ENCODE results near the gene FGD5. TPM values are rescaled to one million over a fixed set of nuclear protein-coding genes. Genes with fewer than 3 reads are reported as not detected.

The FGD5 gene
- total RNA-seq, 4 donors from 2014 or later, result 10.0 to 66.8 (median 19.2) TPM

GRCh38 chr3:14789640-14790285 is 29.0 kb upstream of the FGD5 start:
- no peaks in the 10 kb centered on the region for H3K36me3 ChIP-seq
- no peak for DNase-seq
- intact Hi-C loops (cut with DNase I; ENCODE audit: low total_unique reads), result loop anchor here (10.0 kb wide), 1 partner anchor 105 kb away; no protein-coding TSS in a partner anchor
- H3K4me1 ChIP-seq, result no peaks in the 10 kb centered on the region
- H3K4me3 ChIP-seq, result no peak overlapping the region
- H3K9me3 ChIP-seq, result no peaks in the 10 kb centered on the region
- no peaks in the 10 kb centered on the region for H3K27me3 ChIP-seq
- H3K27ac ChIP-seq, result no peak overlapping the region
- TF ChIP-seq CTCF (IDR thresholded peaks at IDR 0.05), result no peak
- no peak for TF ChIP-seq POLR2A (IDR thresholded peaks at IDR 0.05)

- H3K36me3 ChIP-seq, result no peaks in the 10 kb centered on the region
- H3K4me3 ChIP-seq, result no peak overlapping the region
- TF ChIP-seq POLR2A (IDR thresholded peaks at IDR 0.05) (no peak), CTCF (IDR thresholded peaks at IDR 0.05) (peak; percentile 54 to 77 (median 64))
- peaks cover 0 to 1% of the 10 kb centered on the region in 2 donors for H3K4me1 ChIP-seq
- DNase-seq, result peak; percentile 64 to 68
- no peaks in the 10 kb centered on the region for H3K27me3 ChIP-seq
- intact Hi-C loops (cut with DNase I; ENCODE audit: low total_unique reads), result no loop called here
- no peaks in the 10 kb centered on the region for H3K9me3 ChIP-seq
- no peak overlapping the region for H3K27ac ChIP-seq
Measured at GRCh38 chr3:14791343-14791945, 27.3 kb upstream of the FGD5 start.

GRCh38 chr3:14792691-14793121 is 26.1 kb upstream of the FGD5 start:
- H3K36me3 ChIP-seq, result no peaks in the 10 kb centered on the region
- intact Hi-C loops (cut with DNase I; ENCODE audit: low total_unique reads), result no loop called here
- H3K27ac ChIP-seq, result peak overlapping the region; percentile 62 to 65
- no peaks in the 10 kb centered on the region for H3K9me3 ChIP-seq
- no peak for DNase-seq
- H3K27me3 ChIP-seq, result no peaks in the 10 kb centered on the region
- TF ChIP-seq CTCF (IDR thresholded peaks at IDR 0.05) (no peak), POLR2A (IDR thresholded peaks at IDR 0.05) (no peak)
- H3K4me3 ChIP-seq, result no peak overlapping the region
- peaks cover 0 to 6% of the 10 kb centered on the region in 2 donors for H3K4me1 ChIP-seq

GRCh38 chr3:14793126-14793857 is 25.5 kb upstream of the FGD5 start:
- Histone ChIP-seq H3K4me3 (no peak overlapping the region), H3K36me3 (no peaks in the 10 kb centered on the region), H3K27ac (peak overlapping the region; percentile 62 to 65), H3K27me3 (no peaks in the 10 kb centered on the region), H3K4me1 (peaks cover 0 to 6% of the 10 kb centered on the region in 2 donors), H3K9me3 (no peaks in the 10 kb centered on the region)
- TF ChIP-seq POLR2A (IDR thresholded peaks at IDR 0.05) (no peak), CTCF (IDR thresholded peaks at IDR 0.05) (no peak)
- intact Hi-C loops (cut with DNase I; ENCODE audit: low total_unique reads), result no loop called here
- DNase-seq, result no peak

- Histone ChIP-seq H3K27ac (peak overlapping the region; percentile 62 to 65), H3K27me3 (no peaks in the 10 kb centered on the region), H3K36me3 (no peaks in the 10 kb centered on the region), H3K4me3 (no peak overlapping the region), H3K9me3 (no peaks in the 10 kb centered on the region), H3K4me1 (peaks cover 0 to 6% of the 10 kb centered on the region in 2 donors)
- DNase-seq, result no peak
- intact Hi-C loops (cut with DNase I; ENCODE audit: low total_unique reads), result no loop called here
- no peak for TF ChIP-seq CTCF (IDR thresholded peaks at IDR 0.05)
- TF ChIP-seq POLR2A (IDR thresholded peaks at IDR 0.05), result no peak
Measured at GRCh38 chr3:14793858-14794234, 24.9 kb upstream of the FGD5 start.

All from uterus (tissue), 4 donors.